Cardiac fibroblast (primary cell): ENCODE results near the gene ISG15.
A peak's percentile ranks its signal among the peaks of the same experiment; 100 is the strongest.

Experiments
- DNase-seq, 2 donors: peaks; one replicate each; pipeline versions ENCODE4 v3.0.0 to v3.0.0-alpha.2; 2010; ENCODE audit warnings: low read depth in 2 of 2
- H3K4me3 ChIP-seq, 2 donors: replicated peaks in 1 of 2; 1 replicate in 1 of 2; 2 replicates in 1 of 2; pipeline ENCODE4 v1.5.1; 2011; ENCODE audit warnings: low read depth in 2 of 2, low read length in 2 of 2, mild to moderate bottlenecking in 2 of 2, moderate library complexity in 1 of 2
- CTCF ChIP-seq: IDR thresholded peaks from one replicate; pipeline ENCODE4 v1.5.1; 2011; ENCODE audit warnings: low read depth, mild to moderate bottlenecking, low read length, inconsistent platforms

ISG15 gene

GRCh38 chr1:1058088-1058905 is 45.0 kb downstream of the ISG15 start:
- H3K4me3 ChIP-seq, result peak overlapping the region in 1 of 2 donors; percentile 53
- no peak for DNase-seq
- TF ChIP-seq CTCF, result no peak

GRCh38 chr1:1058921-1059493 is 45.7 kb downstream of the ISG15 start:
- H3K4me3 ChIP-seq, result peak overlapping the region; percentile 46 to 53
- no peak for TF ChIP-seq CTCF
- peak in 1 of 2 donors; percentile 20 for DNase-seq

GRCh38 chr1:1059494-1060280 is 46.4 kb downstream of the ISG15 start:
- no peak for TF ChIP-seq CTCF
- H3K4me3 ChIP-seq, result peak overlapping the region; percentile 31 to 53
- peak; percentile 69 to 76 for DNase-seq

GRCh38 chr1:1060281-1061000 is 47.1 kb downstream of the ISG15 start:
- TF ChIP-seq CTCF, result no peak
- no peak for DNase-seq
- H3K4me3 ChIP-seq, result no peak overlapping the region

- DNase-seq, result no peak
- H3K4me3 ChIP-seq, result no peak overlapping the region
- TF ChIP-seq CTCF, result no peak
These were observed 48.5 kb downstream of the ISG15 start for GRCh38 chr1:1061682-1062345.
